Spleen (tissue), 7 donors: ENCODE data around the gene SLN.

Source experiments
- CTCF ChIP-seq, 11 experiments: fragments of 200-600 bp in 7 of 11; fragments of 450-650 bp in 4 of 11; sonication (generic) in 4 of 11; IDR thresholded peaks in 8 of 11; conservative IDR thresholded peaks in 3 of 11; 1 replicate in 7 of 11; 2 replicates in 4 of 11; pipeline versions ENCODE4 v1.4.0 to v1.8.0; 2016 to 2021; ENCODE audit warnings: antibody characterized with exemption in 11 of 11, inconsistent platforms in 4 of 11, mild to moderate bottlenecking in 1 of 11
- POLR2A ChIP-seq, 3 donors: fragments of 450-650 bp; IDR thresholded peaks; one replicate each; pipeline ENCODE4 v1.5.1; 2017; ENCODE audit warnings: antibody characterized with exemption in 3 of 3, mild to moderate bottlenecking in 1 of 3
- donor health status: DM: no; HTN: no; CAD: no; lungs with moderate emphysema.
- donor health status: DM: no; HTN: no; CAD: no.
- donor health status: DM: no; HTN: no; CAD: no.

- TF ChIP-seq POLR2A (IDR thresholded peaks at IDR 0.05) (no peak), CTCF (IDR thresholded peaks at IDR 0.05 in 8 of 11, conservative IDR thresholded peaks at IDR 0.05 in 3 of 11) (no peak)
Measured at GRCh38 chr11:107697291-107697690, 14.6 kb downstream of the SLN start.
